Islet precursor cell (in vitro differentiated cells): ENCODE measurements around the gene KLHL29.
A peak's percentile ranks its signal among the peaks of the same experiment; 100 is the strongest.

Experiments used
- DNase-seq: peaks from one replicate; pipeline ENCODE4 v3.0.0-alpha.2; 2018

Gene KLHL29

GRCh38 chr2:23423062-23423872 lies 38.3 kb downstream of the KLHL29 start:
- DNase-seq: peak; percentile 60

GRCh38 chr2:23423873-23424680 lies 39.1 kb downstream of the KLHL29 start:
- no peak for DNase-seq

GRCh38 chr2:23425338-23425871 lies 40.4 kb downstream of the KLHL29 start:
- peak; percentile 70 for DNase-seq

DNA sequence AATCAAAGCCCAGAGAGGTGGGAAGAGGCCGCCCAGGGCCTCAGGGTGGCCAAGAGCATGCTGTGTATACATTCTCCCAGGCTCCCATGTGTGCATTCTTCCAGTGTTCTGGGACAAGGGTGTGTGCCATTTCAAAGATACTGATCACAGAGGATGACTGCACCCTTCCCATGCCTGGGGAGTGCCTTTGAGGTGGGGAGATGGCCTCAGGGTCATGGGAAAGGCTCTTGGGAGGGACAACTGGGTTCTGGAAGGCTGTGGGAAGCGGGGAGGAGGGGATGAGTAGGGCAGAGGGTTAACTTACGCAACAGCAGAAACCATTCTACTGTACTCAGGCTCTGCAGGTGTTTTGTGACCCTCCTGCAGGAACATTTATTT lies 40.9 kb downstream of the KLHL29 start:
- DNase-seq: peak; percentile 92

DNA sequence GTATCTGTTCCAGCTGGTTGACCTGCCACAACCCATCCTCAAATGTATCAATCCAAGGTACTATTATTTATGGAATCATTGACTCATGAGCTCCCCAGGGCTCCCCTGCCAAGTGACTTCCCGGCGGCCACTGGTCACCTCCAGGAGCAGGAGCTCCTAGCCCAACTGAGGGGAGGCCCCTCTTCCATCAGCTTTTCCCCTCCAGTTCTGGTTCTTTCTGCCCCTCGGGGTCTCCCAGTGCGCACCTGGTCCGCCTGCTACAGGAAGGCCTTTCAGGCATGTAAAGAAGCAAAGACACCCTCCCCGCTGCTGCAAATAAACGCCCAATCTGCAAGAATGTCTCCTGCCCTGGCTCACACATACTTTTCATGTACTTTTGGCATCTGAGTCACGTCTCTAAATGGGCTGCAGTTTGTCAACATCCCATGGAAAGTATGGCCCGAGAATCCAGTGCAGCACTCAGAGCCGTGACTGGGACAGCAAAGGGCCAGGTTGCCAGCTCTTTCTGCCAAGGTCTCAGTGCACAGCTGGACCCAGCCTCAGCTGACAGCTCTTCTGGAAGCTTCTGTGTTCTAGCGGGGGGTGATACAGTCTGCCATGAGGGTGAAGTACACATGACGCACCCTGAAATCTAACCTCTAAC lies 41.4 kb downstream of the KLHL29 start:
- peak; percentile 85 for DNase-seq

GRCh38 chr2:23427350-23427749 lies 42.4 kb downstream of the KLHL29 start:
- no peak for DNase-seq

DNA sequence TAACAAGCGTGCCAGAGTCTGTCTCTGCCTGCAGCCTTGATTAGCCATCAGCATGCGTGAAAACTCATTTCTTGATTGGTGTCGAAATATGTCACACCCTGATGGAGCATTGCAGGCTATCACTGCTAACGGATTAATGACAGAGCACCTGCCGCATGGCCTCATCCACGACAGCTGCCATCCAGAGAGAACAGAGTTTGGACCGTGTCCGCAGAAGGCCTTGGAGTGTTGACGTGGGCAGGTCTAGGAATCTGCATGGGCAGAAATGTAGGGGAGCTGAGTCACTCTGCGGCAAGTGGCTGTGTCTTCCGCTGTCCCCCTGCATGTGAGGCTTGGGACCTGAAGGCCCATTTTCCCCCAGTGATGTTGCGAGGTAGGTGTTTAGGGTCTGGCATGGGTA lies 43.0 kb downstream of the KLHL29 start:
- peak; percentile 43 for DNase-seq

- DNase-seq: peak; percentile 39
Measured at GRCh38 chr2:23429036-23429435, 44.1 kb downstream of the KLHL29 start.

GRCh38 chr2:23430263-23430662 lies 45.3 kb downstream of the KLHL29 start:
- DNase-seq: peak; percentile 68

GRCh38 chr2:23432531-23432930 lies 47.6 kb downstream of the KLHL29 start:
- DNase-seq: peak; percentile 54

- peak; percentile 43 for DNase-seq
Measured at GRCh38 chr2:23433282-23433681, 48.3 kb downstream of the KLHL29 start.

GRCh38 chr2:23434721-23435121 lies 49.7 kb downstream of the KLHL29 start:
- DNase-seq: peak; percentile 88

- DNase-seq: peak; percentile 79
Measured at GRCh38 chr2:23435250-23436035, 50.5 kb downstream of the KLHL29 start.

GRCh38 chr2:23436346-23437098 lies 51.5 kb downstream of the KLHL29 start:
- DNase-seq: peak; percentile 94

GRCh38 chr2:23441414-23441813 lies 56.4 kb downstream of the KLHL29 start:
- no peak for DNase-seq

GRCh38 chr2:23445450-23445868 lies 60.5 kb downstream of the KLHL29 start:
- no peak for DNase-seq

DNA sequence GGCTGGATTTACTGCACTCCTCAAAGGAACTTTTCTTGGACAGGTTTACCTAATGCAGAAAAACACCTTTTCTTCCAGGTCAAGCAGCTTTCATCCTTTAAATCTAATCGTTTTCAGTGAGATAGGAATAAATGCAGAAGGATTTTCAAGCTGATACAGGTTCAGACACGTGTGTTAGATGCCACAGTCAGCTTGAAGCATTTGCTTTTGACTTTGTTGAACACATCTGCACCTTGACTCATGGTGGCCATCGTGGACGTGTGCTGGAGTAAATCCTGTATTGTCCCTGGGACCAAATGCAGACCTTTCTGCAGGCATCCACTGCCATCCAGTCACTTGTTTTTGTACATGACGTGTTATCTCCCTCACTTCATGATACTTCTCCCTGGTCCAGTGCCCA lies 61.9 kb downstream of the KLHL29 start:
- DNase-seq: no peak

GRCh38 chr2:23447405-23447804 lies 62.4 kb downstream of the KLHL29 start:
- no peak for DNase-seq

DNA sequence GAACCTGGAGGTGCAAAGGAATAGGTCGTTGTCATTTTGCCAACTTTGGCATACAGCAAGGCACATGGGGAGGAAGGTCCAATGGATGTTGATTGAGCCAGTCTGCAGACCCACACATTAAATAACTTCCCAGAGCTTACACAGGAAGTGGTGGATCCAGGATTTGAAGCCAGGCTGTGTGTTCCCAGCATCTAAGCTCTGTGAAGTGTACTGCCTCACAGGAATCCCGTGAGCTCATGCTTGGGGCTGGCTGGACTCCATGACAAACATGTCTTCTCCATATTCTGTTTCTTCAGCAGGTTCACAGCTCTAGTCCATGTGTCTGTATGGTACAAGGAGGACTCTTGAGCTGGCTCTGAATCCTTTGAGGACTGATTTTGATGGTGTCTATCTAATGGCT lies 63.9 kb downstream of the KLHL29 start:
- DNase-seq: no peak

DNA sequence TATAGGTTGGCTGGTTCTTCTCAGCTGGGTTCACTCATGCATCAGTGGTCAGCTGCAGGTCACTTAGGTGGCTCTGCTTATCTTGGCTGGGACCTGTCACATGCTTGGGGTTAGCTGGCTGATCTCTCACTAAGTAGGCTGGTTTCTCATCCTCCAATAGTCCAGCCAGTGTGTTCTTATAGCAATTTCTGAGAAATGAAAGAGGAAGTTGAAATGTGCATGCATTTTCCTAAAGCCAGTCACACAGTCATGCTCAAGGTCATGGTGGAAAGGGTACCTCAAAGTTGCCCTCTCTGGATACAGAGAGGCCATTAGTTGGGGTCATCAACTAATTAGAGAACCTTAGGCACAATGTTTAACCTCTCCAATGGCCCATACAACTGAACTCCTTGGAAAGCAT lies 64.4 kb downstream of the KLHL29 start:
- DNase-seq: no peak

GRCh38 chr2:23449831-23450331 lies 64.9 kb downstream of the KLHL29 start:
- peak; percentile 43 for DNase-seq

GRCh38 chr2:23452372-23452771 lies 67.4 kb downstream of the KLHL29 start:
- no peak for DNase-seq
